HuH-7 (cell line): ENCODE measurements around the gene DNAJC1.

ENCODE experiments used
- DNase-seq: peaks from one replicate; pipeline ENCODE4 v3.0.0; 2011; ENCODE audit warnings: low spot score

Gene DNAJC1

GRCh38 chr10:22006379-22006884, 2.9 kb upstream of the DNAJC1 start:
- DNase-seq = no peak

GRCh38 chr10:22005763-22006162, 2.2 kb upstream of the DNAJC1 start:
- no peak for DNase-seq

- no peak for DNase-seq
Observed at GRCh38 chr10:22003964-22004281, 393 bp upstream of the DNAJC1 start.

GRCh38 chr10:22002591-22003176, 846 bp downstream of the DNAJC1 start:
- no peak for DNase-seq

- no peak for DNase-seq
Observed at GRCh38 chr10:21995557-21995956, 8.0 kb downstream of the DNAJC1 start.

- DNase-seq = no peak
Observed at GRCh38 chr10:21993360-21994001, 10.0 kb downstream of the DNAJC1 start.

- no peak for DNase-seq
Observed at GRCh38 chr10:21991785-21992184, 11.7 kb downstream of the DNAJC1 start.

GRCh38 chr10:21990449-21990848, 13.1 kb downstream of the DNAJC1 start:
- no peak for DNase-seq

- peak; percentile 67 for DNase-seq
Observed at GRCh38 chr10:21989453-21990154, 13.9 kb downstream of the DNAJC1 start.

GRCh38 chr10:21985541-21985940, 18.0 kb downstream of the DNAJC1 start:
- DNase-seq = no peak

GRCh38 chr10:21981118-21981517, 22.4 kb downstream of the DNAJC1 start:
- DNase-seq = no peak

GRCh38 chr10:21980691-21981090, 22.8 kb downstream of the DNAJC1 start:
- no peak for DNase-seq

GRCh38 chr10:21978191-21978862, 25.2 kb downstream of the DNAJC1 start:
- DNase-seq = no peak

- no peak for DNase-seq
Observed at GRCh38 chr10:21976739-21977138, 26.8 kb downstream of the DNAJC1 start.

GRCh38 chr10:21976280-21976679, 27.2 kb downstream of the DNAJC1 start:
- no peak for DNase-seq

- no peak for DNase-seq
Observed at GRCh38 chr10:21975378-21975990, 28.0 kb downstream of the DNAJC1 start.

GRCh38 chr10:21972584-21972983, 30.9 kb downstream of the DNAJC1 start:
- DNase-seq = no peak

GRCh38 chr10:21969326-21970287, 33.9 kb downstream of the DNAJC1 start:
- DNase-seq = no peak

- DNase-seq = no peak
Observed at GRCh38 chr10:21964983-21965665, 38.4 kb downstream of the DNAJC1 start.

- no peak for DNase-seq
Observed at GRCh38 chr10:21962358-21962757, 41.2 kb downstream of the DNAJC1 start.

GRCh38 chr10:21961847-21962246, 41.7 kb downstream of the DNAJC1 start:
- DNase-seq = no peak
